Measurements from ENCODE around the gene CYLD.

GRCh38 chr16:50797456-50797855 lies 55.6 kb downstream of the CYLD start:
- TF ChIP-seq POLR2A (IDR thresholded peaks at IDR 0.05) (no peak), CTCF (IDR thresholded peaks at IDR 0.05) (no peak)
